Mesothelial cell of epicardium (in vitro differentiated cells): ENCODE measurements around the gene MYO15A. TPM values are rescaled to one million over a fixed set of nuclear protein-coding genes. Genes with fewer than 3 reads are reported as not detected.

Source experiments
- DNase-seq, 2 experiments: peaks; one replicate each; pipeline ENCODE4 v3.0.0; 2021; ENCODE audit warnings: low spot score in 2 of 2; ENCODE audit not compliant: unreplicated experiment in 2 of 2
- H3K27ac Mint-ChIP-seq: 2 replicates; pipeline ENCODE4 v1.8.0; 2021; ENCODE audit warnings: mixed read lengths
- H3K27me3 Mint-ChIP-seq: 2 replicates; pipeline ENCODE4 v1.8.0; 2021; ENCODE audit warnings: low read depth, mixed read lengths
- H3K36me3 Mint-ChIP-seq: 2 replicates; pipeline ENCODE4 v1.8.0; 2021; ENCODE audit warnings: mixed read lengths
- H3K4me1 Mint-ChIP-seq: 2 replicates; pipeline ENCODE4 v1.8.0; 2021; ENCODE audit warnings: mixed read lengths
- H3K4me3 Mint-ChIP-seq: 2 replicates; pipeline ENCODE4 v1.8.0; 2021; ENCODE audit warnings: mild to moderate bottlenecking, moderate library complexity, mixed read lengths
- H3K9me3 Mint-ChIP-seq: 2 replicates; pipeline ENCODE4 v1.8.0; 2021; ENCODE audit warnings: mixed read lengths
- CTCF ChIP-seq: fragments of 200-600 bp; sonication (generic); IDR thresholded peaks from one replicate; pipeline ENCODE4 v1.5.0; 2021; ENCODE audit warnings: antibody characterized with exemption; ENCODE audit not compliant: unreplicated experiment
- total RNA-seq: library from RNA; stranded (reverse); gene quantifications from 3 replicates; pipeline ENCODE4 v1.2.1, GENCODE V29; 2021

The MYO15A gene
- total RNA-seq, 1 donor from 2014 or later, result 6.3 TPM

GRCh38 chr17:18136357-18136756, 27.8 kb downstream of the MYO15A start:
- Mint-ChIP-seq H3K36me3 (no peaks in the 10 kb centered on the region), H3K4me3 (no peak overlapping the region), H3K27me3 (no peaks in the 10 kb centered on the region), H3K9me3 (no peaks in the 10 kb centered on the region), H3K4me1 (peaks cover 8% of the 10 kb centered on the region), H3K27ac (no peak overlapping the region)
- no peak for TF ChIP-seq CTCF
- no peak for DNase-seq

- H3K36me3 Mint-ChIP-seq, result no peaks in the 10 kb centered on the region
- DNase-seq, result no peak
These were observed 29.7 kb downstream of the MYO15A start for GRCh38 chr17:18138065-18138749.

GRCh38 chr17:18139092-18139491, 30.5 kb downstream of the MYO15A start:
- Mint-ChIP-seq H3K36me3 (no peaks in the 10 kb centered on the region), H3K9me3 (no peaks in the 10 kb centered on the region), H3K27ac (no peak overlapping the region), H3K27me3 (peaks cover 4% of the 10 kb centered on the region), H3K4me1 (peaks cover 8% of the 10 kb centered on the region), H3K4me3 (no peak overlapping the region)
- TF ChIP-seq CTCF, result no peak
- DNase-seq, result no peak

More at GRCh38 chr17:18138065-18138749, 29.7 kb downstream of the MYO15A start:
- H3K9me3 Mint-ChIP-seq, result no peaks in the 10 kb centered on the region
- no peak overlapping the region for H3K4me3 Mint-ChIP-seq
- H3K27ac Mint-ChIP-seq, result no peak overlapping the region
- H3K4me1 Mint-ChIP-seq, result peaks cover 8% of the 10 kb centered on the region
- no peak for TF ChIP-seq CTCF
- peaks cover 2% of the 10 kb centered on the region for H3K27me3 Mint-ChIP-seq

- H3K27ac Mint-ChIP-seq, result no peak overlapping the region
- no peak for TF ChIP-seq CTCF
- H3K4me3 Mint-ChIP-seq, result no peak overlapping the region
- H3K4me1 Mint-ChIP-seq, result peaks cover 8% of the 10 kb centered on the region
- no peaks in the 10 kb centered on the region for H3K36me3 Mint-ChIP-seq
- peaks cover 4% of the 10 kb centered on the region for H3K27me3 Mint-ChIP-seq
- H3K9me3 Mint-ChIP-seq, result no peaks in the 10 kb centered on the region
- DNase-seq, result no peak
These were observed 30.9 kb downstream of the MYO15A start for GRCh38 chr17:18139498-18139897.

- no peak for DNase-seq
- peaks cover 8% of the 10 kb centered on the region for H3K4me1 Mint-ChIP-seq
- no peak for TF ChIP-seq CTCF
- peaks cover 4% of the 10 kb centered on the region for H3K27me3 Mint-ChIP-seq
- H3K36me3 Mint-ChIP-seq, result no peaks in the 10 kb centered on the region
- H3K4me3 Mint-ChIP-seq, result no peak overlapping the region
- no peak overlapping the region for H3K27ac Mint-ChIP-seq
- no peaks in the 10 kb centered on the region for H3K9me3 Mint-ChIP-seq
These were observed 31.4 kb downstream of the MYO15A start for GRCh38 chr17:18139949-18140348.
